ENCODE measurements around the gene AK9.

GRCh38 chr6:109701221-109701620, 10.2 kb upstream of the AK9 start:
- no peak for TF ChIP-seq CTCF (conservative IDR thresholded peaks at IDR 0.05; ENCODE audit: low read depth, low read length)
- TF ChIP-seq POLR2A (IDR thresholded peaks at IDR 0.05; ENCODE audit: low read depth, low read length), result no peak
- TF ChIP-seq CEBPB (IDR thresholded peaks at IDR 0.05; ENCODE audit: low read depth, low read length), result no peak
- no peak for TF ChIP-seq RFX5 (IDR thresholded peaks at IDR 0.05; ENCODE audit: low read depth, low read length)
